ENCODE measurements around the gene NAE1.

Gene NAE1

DNA sequence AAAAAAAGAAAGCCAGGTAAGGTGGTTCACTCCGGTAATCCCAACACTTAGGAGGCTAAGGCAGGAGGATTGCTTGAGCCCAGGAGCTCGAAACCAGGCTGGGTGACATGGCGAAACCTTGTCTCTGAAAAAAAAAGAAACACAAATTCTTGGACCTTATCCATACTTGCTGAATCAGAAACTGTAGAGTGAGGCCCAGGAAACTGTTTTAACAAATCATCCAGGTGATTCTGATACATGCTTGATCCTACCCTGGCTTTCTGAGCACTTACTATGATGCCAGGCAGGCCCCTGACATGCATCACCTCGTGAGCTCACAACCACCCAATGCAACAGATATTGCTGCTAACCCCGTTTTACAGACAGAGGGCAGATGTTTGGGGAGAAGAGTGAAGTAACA is 4.0 kb upstream of the NAE1 start:
- no peak overlapping the region for H3K27ac ChIP-seq
- TF ChIP-seq, protein P1, sequence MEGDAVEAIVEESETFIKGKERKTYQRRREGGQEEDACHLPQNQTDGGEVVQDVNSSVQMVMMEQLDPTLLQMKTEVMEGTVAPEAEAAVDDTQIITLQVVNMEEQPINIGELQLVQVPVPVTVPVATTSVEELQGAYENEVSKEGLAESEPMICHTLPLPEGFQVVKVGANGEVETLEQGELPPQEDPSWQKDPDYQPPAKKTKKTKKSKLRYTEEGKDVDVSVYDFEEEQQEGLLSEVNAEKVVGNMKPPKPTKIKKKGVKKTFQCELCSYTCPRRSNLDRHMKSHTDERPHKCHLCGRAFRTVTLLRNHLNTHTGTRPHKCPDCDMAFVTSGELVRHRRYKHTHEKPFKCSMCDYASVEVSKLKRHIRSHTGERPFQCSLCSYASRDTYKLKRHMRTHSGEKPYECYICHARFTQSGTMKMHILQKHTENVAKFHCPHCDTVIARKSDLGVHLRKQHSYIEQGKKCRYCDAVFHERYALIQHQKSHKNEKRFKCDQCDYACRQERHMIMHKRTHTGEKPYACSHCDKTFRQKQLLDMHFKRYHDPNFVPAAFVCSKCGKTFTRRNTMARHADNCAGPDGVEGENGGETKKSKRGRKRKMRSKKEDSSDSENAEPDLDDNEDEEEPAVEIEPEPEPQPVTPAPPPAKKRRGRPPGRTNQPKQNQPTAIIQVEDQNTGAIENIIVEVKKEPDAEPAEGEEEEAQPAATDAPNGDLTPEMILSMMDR (conservative IDR thresholded peaks at IDR 0.05) = no peak
- TF ChIP-seq ZFX (IDR thresholded peaks at IDR 0.05) = no peak

DNA sequence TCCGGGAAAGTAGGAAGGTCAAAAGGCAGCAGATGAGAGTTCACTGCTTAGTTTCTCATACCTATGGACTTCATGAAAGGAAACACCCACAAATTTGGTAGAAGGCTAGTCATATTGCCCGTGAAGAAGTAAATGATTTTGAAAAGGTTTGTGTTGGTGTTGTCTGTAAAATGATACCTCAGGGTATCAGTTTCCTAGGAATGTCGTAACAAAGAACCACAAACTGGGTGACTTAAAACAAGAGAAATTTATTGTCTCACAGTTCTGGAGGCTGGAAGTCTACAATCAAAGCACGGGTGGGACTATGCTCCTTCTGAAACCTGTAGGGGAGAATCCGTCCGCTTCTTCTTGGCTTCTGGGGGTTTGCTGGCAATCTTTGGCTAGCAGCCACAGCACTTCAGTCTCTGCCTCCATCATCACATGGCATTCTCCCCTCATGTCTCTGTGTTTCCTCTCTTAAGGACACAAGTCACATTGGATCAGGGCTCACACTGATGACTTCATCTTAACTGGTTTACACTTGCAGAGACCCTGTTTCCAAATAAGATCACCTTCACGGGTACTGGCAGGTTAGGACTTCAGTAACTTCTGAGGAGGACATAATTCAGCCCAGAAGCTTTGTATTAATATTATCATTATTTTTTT is 2.0 kb upstream of the NAE1 start:
- TF ChIP-seq, protein P1 (conservative IDR thresholded peaks at IDR 0.05) = no peak
- TF ChIP-seq ZFX (IDR thresholded peaks at IDR 0.05) = no peak
- H3K27ac ChIP-seq = no peak overlapping the region

DNA sequence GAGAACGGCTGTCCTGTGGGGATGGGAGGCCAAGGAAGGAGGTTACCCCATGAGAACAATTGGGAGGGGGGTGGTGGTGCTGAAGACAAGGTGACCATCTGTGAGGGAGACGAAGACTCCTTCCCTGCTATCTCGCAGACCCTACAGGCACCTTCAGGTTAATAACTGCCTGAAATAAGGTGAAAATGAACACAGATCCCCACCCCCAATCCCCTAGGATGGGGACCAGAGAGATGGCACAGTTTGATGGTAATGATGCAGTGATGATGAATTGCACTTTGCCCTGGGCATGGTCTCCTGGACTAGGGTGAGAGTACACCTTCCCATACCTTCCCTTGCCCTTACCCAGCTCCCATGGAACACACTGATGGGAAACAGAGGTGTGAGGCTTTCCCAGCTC is 1.4 kb upstream of the NAE1 start:
- H3K27ac ChIP-seq = no peak overlapping the region
- TF ChIP-seq, protein P1 (conservative IDR thresholded peaks at IDR 0.05) = no peak
- no peak for TF ChIP-seq ZFX (IDR thresholded peaks at IDR 0.05)

DNA sequence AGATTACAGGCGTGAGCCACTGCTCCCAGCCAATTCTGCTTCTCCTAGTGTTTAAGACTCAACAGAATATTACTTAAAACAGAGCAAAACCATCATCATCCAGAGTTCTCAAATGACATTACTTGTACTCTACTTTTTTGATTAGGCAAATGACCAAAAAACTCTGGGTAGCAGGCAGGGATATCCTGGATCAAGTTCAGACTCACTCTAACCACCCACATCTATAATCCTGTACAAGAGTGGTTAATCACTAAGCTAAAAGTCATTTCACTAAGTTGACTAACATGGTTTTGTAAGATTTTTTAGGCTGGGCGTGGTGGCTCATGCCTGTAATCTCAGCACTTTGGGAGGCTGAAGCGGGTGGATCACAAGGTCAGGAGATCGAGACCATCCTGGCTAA is 6.8 kb downstream of the NAE1 start:
- TF ChIP-seq ZFX (IDR thresholded peaks at IDR 0.05) = no peak
- TF ChIP-seq, protein P1 (conservative IDR thresholded peaks at IDR 0.05) = no peak

DNA sequence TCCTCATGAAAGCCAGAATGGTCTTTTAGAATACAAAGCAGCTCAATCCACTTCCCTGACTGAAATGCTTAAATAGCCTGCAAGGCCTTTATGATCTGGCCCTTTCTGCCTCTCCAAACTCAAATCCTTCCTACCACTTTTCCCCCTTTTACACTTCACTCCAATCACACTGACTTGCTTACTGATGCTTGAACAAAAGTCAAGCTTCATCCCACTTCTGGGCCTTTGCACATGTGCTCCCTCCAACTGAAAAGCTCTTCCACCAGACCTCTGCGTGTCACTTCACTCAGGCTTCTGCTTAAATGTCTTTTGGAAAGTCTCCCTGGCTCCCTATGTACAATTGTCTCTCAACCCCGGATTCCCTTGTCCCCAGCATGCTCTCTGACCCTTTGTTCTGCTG is 16.0 kb downstream of the NAE1 start:
- H3K27ac ChIP-seq = no peak overlapping the region
- TF ChIP-seq, protein P1 (conservative IDR thresholded peaks at IDR 0.05) = no peak
- no peak for TF ChIP-seq ZFX (IDR thresholded peaks at IDR 0.05)

More for the DNA sequence above, 6.8 kb downstream of the NAE1 start:
- no peak overlapping the region for H3K27ac ChIP-seq

DNA sequence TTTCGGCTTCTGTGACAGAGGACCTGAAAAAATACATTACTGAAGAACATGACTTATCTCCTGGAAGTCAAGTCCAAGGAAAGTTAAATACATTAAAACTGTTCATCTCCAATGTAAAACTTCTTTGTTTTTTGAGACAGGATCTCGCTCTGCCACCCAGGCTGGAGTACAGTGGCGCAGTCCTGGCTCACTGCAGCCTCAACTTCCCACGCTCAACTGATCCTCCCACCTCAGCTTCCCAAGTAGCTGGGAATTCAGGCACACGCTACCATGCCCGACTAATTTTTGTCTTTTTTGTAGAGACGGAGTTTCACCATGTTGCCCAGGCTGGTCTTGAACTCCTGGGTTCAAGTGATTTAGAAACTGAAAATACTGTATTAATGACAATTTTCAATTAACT is 19.7 kb downstream of the NAE1 start:
- TF ChIP-seq, protein P1 (conservative IDR thresholded peaks at IDR 0.05) = no peak
- no peak for TF ChIP-seq ZFX (IDR thresholded peaks at IDR 0.05)
- H3K27ac ChIP-seq = no peak overlapping the region

DNA sequence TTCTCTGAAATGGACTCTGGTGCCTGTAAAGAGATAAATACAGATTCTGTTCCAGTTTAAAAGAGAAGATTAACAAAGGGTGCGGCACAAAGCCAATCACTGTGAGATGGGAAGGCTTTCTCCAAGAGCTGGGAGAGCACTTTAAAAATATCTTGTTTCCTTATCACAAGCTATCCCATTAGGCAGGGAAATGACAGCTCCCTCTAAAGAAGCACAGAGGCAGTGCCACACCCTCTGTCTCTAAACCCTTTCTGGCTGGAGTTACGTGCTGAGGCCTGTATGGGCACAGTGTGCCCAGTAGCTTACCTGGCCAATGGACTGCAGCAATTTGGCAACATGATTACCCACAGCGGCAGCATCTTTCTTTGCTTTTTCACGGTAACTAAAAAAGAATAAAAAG is 20.4 kb downstream of the NAE1 start:
- TF ChIP-seq, protein P1 (conservative IDR thresholded peaks at IDR 0.05) = no peak
- TF ChIP-seq ZFX (IDR thresholded peaks at IDR 0.05) = no peak
- no peak overlapping the region for H3K27ac ChIP-seq

Measured in C4-2B (cell line).